Measurements from ENCODE around the gene RASGEF1C.

- TF ChIP-seq CTCF (IDR thresholded peaks at IDR 0.05; ENCODE audit: low read depth, low read length, missing input control): no peak
- no peak for TF ChIP-seq JUND (IDR thresholded peaks at IDR 0.05)
These were observed 115.2 kb downstream of the RASGEF1C start for GRCh38 chr5:180093651-180094382.

Measured in liver (tissue), 3 donors.